ENCODE results near the gene ITGB5.

DNA sequence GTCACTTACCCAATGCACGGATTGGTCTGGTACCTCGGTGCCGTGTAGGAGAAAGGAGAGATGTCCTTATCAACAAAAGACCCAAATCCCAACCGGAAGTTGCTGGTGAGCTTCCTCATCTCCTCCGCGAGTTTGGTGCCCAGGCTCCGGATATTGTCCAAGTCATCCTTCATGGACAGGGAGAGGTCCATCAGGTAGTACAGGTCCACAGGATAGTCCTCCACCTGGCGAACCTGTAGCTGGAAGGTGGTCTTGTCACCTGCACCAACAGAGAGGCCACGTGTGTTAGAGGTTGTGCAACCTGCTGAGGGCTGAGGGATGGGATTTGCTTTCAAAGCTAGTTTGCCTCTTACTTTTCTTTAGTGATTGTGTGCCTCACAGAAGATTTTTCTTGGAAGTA is 38.9 kb downstream of the ITGB5 start:
- TF ChIP-seq, protein P1, sequence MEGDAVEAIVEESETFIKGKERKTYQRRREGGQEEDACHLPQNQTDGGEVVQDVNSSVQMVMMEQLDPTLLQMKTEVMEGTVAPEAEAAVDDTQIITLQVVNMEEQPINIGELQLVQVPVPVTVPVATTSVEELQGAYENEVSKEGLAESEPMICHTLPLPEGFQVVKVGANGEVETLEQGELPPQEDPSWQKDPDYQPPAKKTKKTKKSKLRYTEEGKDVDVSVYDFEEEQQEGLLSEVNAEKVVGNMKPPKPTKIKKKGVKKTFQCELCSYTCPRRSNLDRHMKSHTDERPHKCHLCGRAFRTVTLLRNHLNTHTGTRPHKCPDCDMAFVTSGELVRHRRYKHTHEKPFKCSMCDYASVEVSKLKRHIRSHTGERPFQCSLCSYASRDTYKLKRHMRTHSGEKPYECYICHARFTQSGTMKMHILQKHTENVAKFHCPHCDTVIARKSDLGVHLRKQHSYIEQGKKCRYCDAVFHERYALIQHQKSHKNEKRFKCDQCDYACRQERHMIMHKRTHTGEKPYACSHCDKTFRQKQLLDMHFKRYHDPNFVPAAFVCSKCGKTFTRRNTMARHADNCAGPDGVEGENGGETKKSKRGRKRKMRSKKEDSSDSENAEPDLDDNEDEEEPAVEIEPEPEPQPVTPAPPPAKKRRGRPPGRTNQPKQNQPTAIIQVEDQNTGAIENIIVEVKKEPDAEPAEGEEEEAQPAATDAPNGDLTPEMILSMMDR (conservative IDR thresholded peaks at IDR 0.05; ENCODE audit: low read depth, low read length) = no peak
- no peak for TF ChIP-seq EZH2phosphoT487 (IDR thresholded peaks at IDR 0.05; ENCODE audit: borderline replicate concordance, low read length)
